ENCODE measurements around the gene ABHD16A.
"Not testable (repeated sequence)": the region's sequence is repeated elsewhere in the genome, so short reads cannot be mapped to it uniquely, and the experiment has no call there.

DNA sequence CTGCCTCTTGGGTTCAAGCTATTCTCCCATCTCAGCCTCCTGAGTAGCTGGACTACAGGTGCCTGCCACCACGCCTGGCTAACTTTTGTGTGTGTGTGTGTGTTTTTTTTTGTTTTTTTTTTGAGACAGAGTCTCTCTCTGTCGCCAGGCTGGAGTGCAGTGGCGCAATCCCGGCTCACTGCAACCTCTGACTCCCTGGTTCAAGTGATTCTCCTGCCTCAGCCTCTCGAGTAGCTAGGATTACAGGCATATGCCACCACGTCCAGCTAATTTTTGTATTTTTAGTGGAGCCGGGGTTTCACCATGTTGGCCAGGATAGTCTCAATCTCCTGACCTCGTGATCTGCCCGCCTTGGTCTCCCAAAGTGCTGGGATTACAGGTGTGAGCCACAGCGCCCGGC lies 6.0 kb upstream of the ABHD16A start:
- TF ChIP-seq, protein P1, sequence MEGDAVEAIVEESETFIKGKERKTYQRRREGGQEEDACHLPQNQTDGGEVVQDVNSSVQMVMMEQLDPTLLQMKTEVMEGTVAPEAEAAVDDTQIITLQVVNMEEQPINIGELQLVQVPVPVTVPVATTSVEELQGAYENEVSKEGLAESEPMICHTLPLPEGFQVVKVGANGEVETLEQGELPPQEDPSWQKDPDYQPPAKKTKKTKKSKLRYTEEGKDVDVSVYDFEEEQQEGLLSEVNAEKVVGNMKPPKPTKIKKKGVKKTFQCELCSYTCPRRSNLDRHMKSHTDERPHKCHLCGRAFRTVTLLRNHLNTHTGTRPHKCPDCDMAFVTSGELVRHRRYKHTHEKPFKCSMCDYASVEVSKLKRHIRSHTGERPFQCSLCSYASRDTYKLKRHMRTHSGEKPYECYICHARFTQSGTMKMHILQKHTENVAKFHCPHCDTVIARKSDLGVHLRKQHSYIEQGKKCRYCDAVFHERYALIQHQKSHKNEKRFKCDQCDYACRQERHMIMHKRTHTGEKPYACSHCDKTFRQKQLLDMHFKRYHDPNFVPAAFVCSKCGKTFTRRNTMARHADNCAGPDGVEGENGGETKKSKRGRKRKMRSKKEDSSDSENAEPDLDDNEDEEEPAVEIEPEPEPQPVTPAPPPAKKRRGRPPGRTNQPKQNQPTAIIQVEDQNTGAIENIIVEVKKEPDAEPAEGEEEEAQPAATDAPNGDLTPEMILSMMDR (IDR thresholded peaks at IDR 0.05) = not testable (repeated sequence)
- not testable (repeated sequence) for TF ChIP-seq EP300, POLR2A (IDR thresholded peaks at IDR 0.05)

Measured in tibial nerve (tissue), 4 donors.